Psoas muscle (tissue), 8 donors: ENCODE data around the gene CDC42EP3. TPM values are rescaled to one million over a fixed set of nuclear protein-coding genes. Genes with fewer than 3 reads are reported as not detected.

Experiments used
- ATAC-seq, 4 donors: fragments of 200-7000 bp; cut with Tn5 transposase; one replicate each; pipeline ENCODE4 v1.9.1; 2020; ENCODE audit warnings: moderate library complexity in 3 of 4, mild to moderate bottlenecking in 2 of 4
- DNase-seq, 2 donors: peaks; one replicate each; pipeline ENCODE4 v3.0.0-alpha.2; 2020
- H3K27ac ChIP-seq: fragments of 200-600 bp; one replicate; pipeline ENCODE4 v1.8.0; 2022
- H3K27me3 ChIP-seq, 3 donors: fragments of 200-600 bp in 1 of 3; one replicate each; pipeline versions ENCODE4 v1.6.1 to v1.8.0; 2013 to 2022; ENCODE audit warnings: low read length in 2 of 3, mild to moderate bottlenecking in 2 of 3, moderate library complexity in 1 of 3; ENCODE audit not compliant: insufficient read depth in 3 of 3
- H3K36me3 ChIP-seq, 2 donors: fragments of 200-600 bp in 1 of 2; one replicate each; pipeline versions ENCODE4 v1.6.1 to v1.8.0; 2013 to 2022; ENCODE audit warnings: low read depth in 1 of 2, mild to moderate bottlenecking in 1 of 2, moderate library complexity in 1 of 2; ENCODE audit not compliant: insufficient read depth in 1 of 2
- H3K4me1 ChIP-seq: fragments of 200-600 bp; one replicate; pipeline ENCODE4 v1.8.0; 2022
- H3K4me3 ChIP-seq: fragments of 200-600 bp; one replicate; pipeline ENCODE4 v1.8.0; 2022; ENCODE audit warnings: mild to moderate bottlenecking
- H3K9me3 ChIP-seq: fragments of 200-600 bp; one replicate; pipeline ENCODE4 v1.8.0; 2022
- WGBS, 3 donors: extraction: QIAGEN DNeasy Blood & Tissue Kit; methylation state at CpG; one replicate each; pipeline versions ENCODE4 v1.1.6 to v1.1.7; 2013; 5-methylcytosine and 5-hydroxymethylcytosine counted together
- intact Hi-C, 2 donors: fragments of 100-400 bp; cut with DNase I; formaldehyde crosslinking; loops; one replicate each; pipeline versions ENCODE4 v1.11.0 to v1.14.2; 2022
- polyA plus RNA-seq, 3 donors: library from polyadenylated mRNA; stranded (reverse); fragments of 200-250 nt; gene quantifications; one replicate each; pipeline ENCODE4 v1.2.3, GENCODE V29; 2013
- total RNA-seq, 4 donors: library from RNA; stranded (reverse); fragmentation: NEBNext Ultra II Directional in 2 of 4; extraction: Animal tissue kit (Norgen Biotek cat#: 25700) in 2 of 4; gene quantifications; one replicate each; pipeline versions ENCODE4 v1.2.1 to v1.2.4, GENCODE V29; 2021 to 2023
- TF ChIP-seq, protein P1 (sequence below): fragments of 200-600 bp; IDR thresholded peaks from one replicate; pipeline ENCODE4 v1.8.0; 2022; ENCODE audit warnings: antibody characterized with exemption
- donor health status: healthy with polysubstance abuse.
- donor health status: DM: no; HTN: no; CAD: no; lungs with moderate emphysema.
- donor health status: Bipolar disorder and iron deficiency.
- donor health status: healthy.
- donor health status: DM: yes; HTN: yes; CAD: no.
- donor health status: DM: no; HTN: no; CAD: no.
- donor health status: DM: no; HTN: no; CAD: no.
- donor health status: DM: yes; HTN: yes; CAD: no.

The CDC42EP3 gene
- total and polyA plus RNA-seq, 7 donors, result 8.8 to 174 (median 50.9) TPM

DNA sequence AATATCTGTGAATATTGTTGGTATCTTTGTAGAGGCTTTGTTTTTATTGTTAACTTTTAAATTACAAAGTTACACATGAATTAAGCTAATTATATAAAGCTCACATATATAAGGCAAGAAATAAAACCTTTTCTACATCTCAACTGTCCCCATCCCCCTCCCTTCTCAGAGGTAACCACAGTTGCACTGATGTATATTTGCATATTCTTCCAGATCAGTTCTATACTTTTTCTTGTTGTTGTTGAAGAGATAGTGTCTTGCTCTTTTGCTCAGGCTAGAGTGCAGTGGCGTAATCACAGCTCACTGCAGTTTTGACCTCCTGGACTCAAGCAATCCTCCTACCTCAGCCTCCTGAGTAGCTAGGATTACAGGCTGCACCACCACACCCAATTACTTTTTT is 36.0 kb upstream of the CDC42EP3 start:
- no peak overlapping the region for H3K4me3 ChIP-seq
- no peak overlapping the region for H3K27ac ChIP-seq
- DNase-seq (no peak), ATAC-seq (no peak)
- TF ChIP-seq, protein P1, sequence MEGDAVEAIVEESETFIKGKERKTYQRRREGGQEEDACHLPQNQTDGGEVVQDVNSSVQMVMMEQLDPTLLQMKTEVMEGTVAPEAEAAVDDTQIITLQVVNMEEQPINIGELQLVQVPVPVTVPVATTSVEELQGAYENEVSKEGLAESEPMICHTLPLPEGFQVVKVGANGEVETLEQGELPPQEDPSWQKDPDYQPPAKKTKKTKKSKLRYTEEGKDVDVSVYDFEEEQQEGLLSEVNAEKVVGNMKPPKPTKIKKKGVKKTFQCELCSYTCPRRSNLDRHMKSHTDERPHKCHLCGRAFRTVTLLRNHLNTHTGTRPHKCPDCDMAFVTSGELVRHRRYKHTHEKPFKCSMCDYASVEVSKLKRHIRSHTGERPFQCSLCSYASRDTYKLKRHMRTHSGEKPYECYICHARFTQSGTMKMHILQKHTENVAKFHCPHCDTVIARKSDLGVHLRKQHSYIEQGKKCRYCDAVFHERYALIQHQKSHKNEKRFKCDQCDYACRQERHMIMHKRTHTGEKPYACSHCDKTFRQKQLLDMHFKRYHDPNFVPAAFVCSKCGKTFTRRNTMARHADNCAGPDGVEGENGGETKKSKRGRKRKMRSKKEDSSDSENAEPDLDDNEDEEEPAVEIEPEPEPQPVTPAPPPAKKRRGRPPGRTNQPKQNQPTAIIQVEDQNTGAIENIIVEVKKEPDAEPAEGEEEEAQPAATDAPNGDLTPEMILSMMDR, result no peak
- no peaks in the 10 kb centered on the region for H3K27me3 ChIP-seq
- no peaks in the 10 kb centered on the region for H3K9me3 ChIP-seq
- no peaks in the 10 kb centered on the region for H3K4me1 ChIP-seq
- H3K36me3 ChIP-seq, result no peaks in the 10 kb centered on the region
- 98 to 100% (median 100%) methylated on average over 1 of the region's 1 CpG for whole genome bisulfite sequencing, 3 donors
- intact Hi-C loops, result no loop called here

DNA sequence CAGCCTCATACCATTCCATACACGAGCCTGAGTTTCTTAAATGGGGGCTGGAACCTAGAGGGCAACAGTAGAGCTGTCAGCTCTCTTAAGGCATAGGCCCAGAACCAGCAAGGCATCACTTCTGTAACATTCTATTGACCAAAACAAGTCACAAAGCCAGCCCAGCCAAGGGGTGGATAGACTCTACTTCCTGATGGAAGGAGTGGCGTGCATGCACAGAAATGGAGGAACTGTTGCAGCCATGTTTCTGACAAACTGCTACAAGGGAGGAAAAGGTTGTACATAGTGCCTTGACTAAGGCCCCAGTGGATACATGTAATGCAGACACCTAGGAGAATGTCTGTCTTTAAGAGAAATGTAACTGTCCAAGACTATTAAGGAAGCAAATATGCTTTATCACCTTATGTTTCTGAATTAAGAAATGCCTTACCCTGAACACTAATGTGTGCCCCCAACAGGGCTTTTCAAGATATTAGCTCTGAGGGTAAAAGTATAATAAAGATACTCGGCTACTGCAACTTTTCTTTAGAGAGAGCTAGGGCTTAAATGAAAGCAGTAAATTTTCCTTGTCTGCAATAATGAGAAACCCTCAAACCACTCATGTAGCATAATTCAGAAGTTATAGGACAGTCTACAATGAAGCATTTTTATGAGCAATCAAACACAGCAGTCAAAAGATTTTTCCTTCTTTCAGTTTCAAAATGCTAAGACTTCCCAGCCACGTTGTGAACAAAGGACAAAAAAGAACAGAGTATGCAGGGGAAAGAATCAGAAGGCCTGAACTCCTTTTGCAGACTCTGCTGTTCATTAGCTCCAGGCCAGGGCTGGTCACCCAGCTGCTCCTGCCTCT is 35.1 kb upstream of the CDC42EP3 start:
- Histone ChIP-seq H3K36me3 (no peaks in the 10 kb centered on the region), H3K4me1 (no peaks in the 10 kb centered on the region), H3K27me3 (no peaks in the 10 kb centered on the region), H3K9me3 (no peaks in the 10 kb centered on the region), H3K27ac (no peak overlapping the region), H3K4me3 (no peak overlapping the region)
- intact Hi-C loops, result no loop called here
- ATAC-seq (no peak), DNase-seq (no peak)
- TF ChIP-seq, protein P1, result no peak
- 70 to 85% (median 76%) methylated on average over 4 of the region's 4 CpGs for WGBS, 3 donors

DNA sequence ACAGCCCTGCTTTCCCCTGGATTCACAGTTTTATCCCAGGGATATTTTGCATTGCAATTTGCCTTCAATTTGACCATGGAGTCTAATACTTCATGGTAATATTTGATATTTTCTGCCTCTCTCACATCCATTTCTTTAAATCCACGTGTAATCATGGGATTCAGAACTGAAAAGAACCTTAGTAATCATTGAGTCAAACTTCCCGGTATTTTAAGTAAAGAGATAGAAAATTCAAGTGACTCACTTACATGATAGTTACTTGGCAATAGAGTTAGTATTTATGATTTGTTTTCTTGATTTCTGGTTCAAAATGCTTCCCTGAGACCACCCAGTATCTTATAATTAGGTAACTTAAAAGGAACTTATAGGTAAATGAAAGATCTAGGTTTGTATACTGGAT is 33.7 kb upstream of the CDC42EP3 start:
- 56 to 73% (median 63%) methylated on average over 2 of the region's 2 CpGs for WGBS, 3 donors
- no peak overlapping the region for H3K4me3 ChIP-seq
- no peaks in the 10 kb centered on the region for H3K36me3 ChIP-seq
- no peak for DNase-seq
- intact Hi-C loops, result no loop called here
- H3K4me1 ChIP-seq, result no peaks in the 10 kb centered on the region
- H3K27me3 ChIP-seq, result no peaks in the 10 kb centered on the region
- ATAC-seq, result no peak
- H3K27ac ChIP-seq, result no peak overlapping the region
- H3K9me3 ChIP-seq, result no peaks in the 10 kb centered on the region
- TF ChIP-seq, protein P1, result no peak

DNA sequence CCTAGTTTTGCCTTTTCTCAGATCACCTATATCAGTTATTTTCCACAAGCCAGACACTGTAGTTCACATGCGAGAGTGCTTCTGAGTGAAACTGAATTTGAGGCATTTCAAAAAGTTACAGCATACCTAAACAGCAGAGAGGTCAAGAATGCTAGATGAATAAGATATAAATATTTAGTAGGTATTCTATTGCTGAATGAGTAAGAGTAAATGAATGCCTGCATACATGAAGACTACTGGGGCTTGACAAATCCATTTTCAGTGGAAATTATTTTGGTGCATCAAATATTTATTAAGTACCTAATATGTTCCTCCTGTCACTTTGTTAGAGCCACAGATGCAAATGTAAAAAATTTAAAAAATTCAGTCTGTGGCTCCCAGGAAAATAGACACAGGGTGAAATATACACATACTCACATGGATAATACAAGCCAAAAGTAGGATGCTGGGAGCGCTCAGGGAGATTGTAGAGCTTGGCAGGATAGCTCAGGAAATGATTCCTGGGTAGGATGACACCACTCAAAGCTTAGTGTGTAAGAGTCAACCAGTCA is 27.6 kb upstream of the CDC42EP3 start:
- H3K9me3 ChIP-seq, result no peaks in the 10 kb centered on the region
- 81 to 90% (median 86%) methylated on average over 2 of the region's 2 CpGs for WGBS, 3 donors
- intact Hi-C loops, result no loop called here
- no peak overlapping the region for H3K4me3 ChIP-seq
- no peak for DNase-seq
- TF ChIP-seq, protein P1, result no peak
- H3K36me3 ChIP-seq, result no peaks in the 10 kb centered on the region
- H3K4me1 ChIP-seq, result no peaks in the 10 kb centered on the region
- ATAC-seq, result no peak
- no peak overlapping the region for H3K27ac ChIP-seq
- no peaks in the 10 kb centered on the region for H3K27me3 ChIP-seq
